ENCODE data around the gene PLXNC1.

PLXNC1 gene

DNA sequence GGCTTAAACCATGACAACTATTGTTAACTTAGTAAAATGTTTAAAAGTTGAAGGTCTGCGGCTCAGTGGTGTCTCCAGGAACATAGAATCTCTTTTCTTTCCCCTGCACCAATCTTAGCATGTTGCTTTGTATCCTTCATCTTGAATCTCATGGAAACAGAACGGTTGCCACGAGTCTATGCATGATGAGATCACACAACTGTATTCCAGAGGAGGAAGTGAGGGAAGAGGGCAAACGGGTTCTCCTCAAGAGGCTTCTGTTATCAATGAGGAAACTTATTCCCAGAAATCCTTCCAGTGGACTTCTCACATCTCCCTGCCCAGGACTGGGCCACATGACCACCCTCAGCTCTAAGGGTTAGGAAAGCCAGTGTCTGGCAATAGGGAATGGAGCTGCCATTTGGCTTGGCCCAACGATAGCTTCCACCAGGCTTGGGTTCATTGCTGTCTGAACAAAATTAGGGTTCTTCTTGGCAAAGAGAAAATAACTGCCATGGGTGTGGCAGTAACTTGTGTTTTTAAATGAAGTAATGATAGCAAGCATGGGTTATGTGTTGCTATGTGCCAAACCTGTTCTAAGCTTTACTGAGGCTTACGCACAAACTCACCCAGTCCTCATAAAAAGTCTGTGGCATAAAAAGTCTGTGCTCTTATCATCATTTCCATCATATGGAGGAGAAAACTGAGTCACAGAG, 17.4 kb downstream of the PLXNC1 start:
- Histone ChIP-seq H3K9me3 (ENCODE audit: insufficient read depth, low read depth, low read length) (no peaks in the 10 kb centered on the region), H3K23ac (ENCODE audit: low read length) (no peak overlapping the region), H3K4ac (ENCODE audit: low read depth, low read length) (no peak overlapping the region), H3K79me2 (ENCODE audit: control insufficient read depth, insufficient read depth, low read length, poor library complexity) (no peaks in the 10 kb centered on the region), H3K9ac (ENCODE audit: low read length) (no peak overlapping the region), H3K27me3 (ENCODE audit: insufficient read depth, low read length) (no peaks in the 10 kb centered on the region), H3K14ac (ENCODE audit: low read length) (no peak overlapping the region), H4K8ac (ENCODE audit: low read depth, low read length) (no peak overlapping the region), H3K4me3 (ENCODE audit: low read depth, low read length) (no peak overlapping the region), H3K18ac (ENCODE audit: low read length) (no peak overlapping the region), H3K4me1 (ENCODE audit: control insufficient read depth in 1 of 2, insufficient read depth in 2 of 2, low read length in 2 of 2) (peaks cover 2 to 6% of the 10 kb centered on the region in 2 experiments), H2BK12ac (ENCODE audit: low read length) (no peak overlapping the region), H3K4me2 (ENCODE audit: low read length) (no peak overlapping the region), H4K12ac (ENCODE audit: low read depth, low read length) (no peak overlapping the region), H2BK5ac (ENCODE audit: low read depth, low read length, poor library complexity) (no peak overlapping the region), H3K79me1 (ENCODE audit: low read length) (no peaks in the 10 kb centered on the region), H2BK120ac (ENCODE audit: insufficient read depth, low read length, poor library complexity) (no peak overlapping the region), H4K91ac (ENCODE audit: low read depth, low read length) (no peak overlapping the region), H2AFZ (ENCODE audit: insufficient read depth, low read length, poor library complexity) (no peak overlapping the region), H3K36me3 (ENCODE audit: control insufficient read depth in 1 of 2, insufficient read depth in 2 of 2, low read length in 2 of 2) (no peaks in the 10 kb centered on the region), H2AK5ac (ENCODE audit: low read length) (no peak overlapping the region), H3K27ac (ENCODE audit: low read depth, low read length) (no peak overlapping the region)
- DNase-seq: no peak
- WGBS (ENCODE audit: extremely low coverage, insufficient coverage, insufficient read length): no CpG with 5 or more reads among the region's 6 CpGs

- Histone ChIP-seq H3K18ac (ENCODE audit: low read length) (no peak overlapping the region), H3K27ac (ENCODE audit: low read depth, low read length) (no peak overlapping the region), H2BK5ac (ENCODE audit: low read depth, low read length, poor library complexity) (no peak overlapping the region), H3K9ac (ENCODE audit: low read length) (no peak overlapping the region), H2BK12ac (ENCODE audit: low read length) (no peak overlapping the region), H3K79me2 (ENCODE audit: control insufficient read depth, insufficient read depth, low read length, poor library complexity) (no peaks in the 10 kb centered on the region), H4K12ac (ENCODE audit: low read depth, low read length) (no peak overlapping the region), H3K4me1 (ENCODE audit: control insufficient read depth in 1 of 2, insufficient read depth in 2 of 2, low read length in 2 of 2) (peaks cover 13 to 17% of the 10 kb centered on the region in 2 experiments), H3K9me3 (ENCODE audit: insufficient read depth, low read depth, low read length) (peaks cover 1% of the 10 kb centered on the region), H3K4me2 (ENCODE audit: low read length) (no peak overlapping the region), H2AFZ (ENCODE audit: insufficient read depth, low read length, poor library complexity) (no peak overlapping the region), H3K36me3 (ENCODE audit: control insufficient read depth in 1 of 2, insufficient read depth in 2 of 2, low read length in 2 of 2) (no peaks in the 10 kb centered on the region), H4K91ac (ENCODE audit: low read depth, low read length) (no peak overlapping the region), H3K79me1 (ENCODE audit: low read length) (peaks cover 8% of the 10 kb centered on the region), H3K4me3 (ENCODE audit: low read depth, low read length) (no peak overlapping the region), H3K27me3 (ENCODE audit: insufficient read depth, low read length) (no peaks in the 10 kb centered on the region), H3K14ac (ENCODE audit: low read length) (no peak overlapping the region), H3K23ac (ENCODE audit: low read length) (no peak overlapping the region), H2BK120ac (ENCODE audit: insufficient read depth, low read length, poor library complexity) (no peak overlapping the region), H2AK5ac (ENCODE audit: low read length) (no peak overlapping the region), H3K4ac (ENCODE audit: low read depth, low read length) (no peak overlapping the region), H4K8ac (ENCODE audit: low read depth, low read length) (no peak overlapping the region)
- DNase-seq: no peak
- WGBS (ENCODE audit: extremely low coverage, insufficient coverage, insufficient read length): no CpG with 5 or more reads among the region's 8 CpGs
These were observed 18.8 kb downstream of the PLXNC1 start for GRCh38 chr12:94167071-94167755.

- H2AFZ ChIP-seq (ENCODE audit: insufficient read depth, low read length, poor library complexity): no peak overlapping the region
- H3K27me3 ChIP-seq (ENCODE audit: insufficient read depth, low read length): no peaks in the 10 kb centered on the region
- H3K27ac ChIP-seq (ENCODE audit: low read depth, low read length): no peak overlapping the region
These were observed 19.5 kb downstream of the PLXNC1 start for GRCh38 chr12:94167756-94168416.

GRCh38 chr12:94169495-94169894, 21.1 kb downstream of the PLXNC1 start:
- WGBS (ENCODE audit: extremely low coverage, insufficient coverage, insufficient read length): no CpG with 5 or more reads among the region's 1 CpG
- Histone ChIP-seq H3K36me3 (ENCODE audit: control insufficient read depth in 1 of 2, insufficient read depth in 2 of 2, low read length in 2 of 2) (no peaks in the 10 kb centered on the region), H3K4ac (ENCODE audit: low read depth, low read length) (no peak overlapping the region), H2BK5ac (ENCODE audit: low read depth, low read length, poor library complexity) (no peak overlapping the region), H3K9me3 (ENCODE audit: insufficient read depth, low read depth, low read length) (peaks cover 1% of the 10 kb centered on the region), H3K79me1 (ENCODE audit: low read length) (peaks cover 11% of the 10 kb centered on the region), H3K9ac (ENCODE audit: low read length) (no peak overlapping the region), H3K79me2 (ENCODE audit: control insufficient read depth, insufficient read depth, low read length, poor library complexity) (no peaks in the 10 kb centered on the region), H4K8ac (ENCODE audit: low read depth, low read length) (no peak overlapping the region), H3K4me2 (ENCODE audit: low read length) (no peak overlapping the region), H3K18ac (ENCODE audit: low read length) (no peak overlapping the region), H4K12ac (ENCODE audit: low read depth, low read length) (no peak overlapping the region), H3K4me3 (ENCODE audit: low read depth, low read length) (no peak overlapping the region), H2AK5ac (ENCODE audit: low read length) (no peak overlapping the region), H3K27me3 (ENCODE audit: insufficient read depth, low read length) (no peaks in the 10 kb centered on the region), H3K14ac (ENCODE audit: low read length) (no peak overlapping the region), H4K91ac (ENCODE audit: low read depth, low read length) (no peak overlapping the region), H3K23ac (ENCODE audit: low read length) (no peak overlapping the region), H2BK120ac (ENCODE audit: insufficient read depth, low read length, poor library complexity) (no peak overlapping the region), H2BK12ac (ENCODE audit: low read length) (no peak overlapping the region), H3K4me1 (ENCODE audit: control insufficient read depth in 1 of 2, insufficient read depth in 2 of 2, low read length in 2 of 2) (peaks cover 16 to 20% of the 10 kb centered on the region in 2 experiments), H3K27ac (ENCODE audit: low read depth, low read length) (no peak overlapping the region), H2AFZ (ENCODE audit: insufficient read depth, low read length, poor library complexity) (no peak overlapping the region)
- DNase-seq: no peak

More at GRCh38 chr12:94167756-94168416, 19.5 kb downstream of the PLXNC1 start:
- H3K18ac ChIP-seq (ENCODE audit: low read length): no peak overlapping the region
- no peak overlapping the region for H4K12ac ChIP-seq (ENCODE audit: low read depth, low read length)
- no peak overlapping the region for H3K4me3 ChIP-seq (ENCODE audit: low read depth, low read length)
- DNase-seq: no peak
- no peak overlapping the region for H2AK5ac ChIP-seq (ENCODE audit: low read length)
- no peak overlapping the region for H4K8ac ChIP-seq (ENCODE audit: low read depth, low read length)
- H3K4me1 ChIP-seq (ENCODE audit: control insufficient read depth in 1 of 2, insufficient read depth in 2 of 2, low read length in 2 of 2): peaks cover 14 to 17% of the 10 kb centered on the region in 2 experiments
- H3K9ac ChIP-seq (ENCODE audit: low read length): no peak overlapping the region
- peaks cover 8% of the 10 kb centered on the region for H3K79me1 ChIP-seq (ENCODE audit: low read length)
- H3K4me2 ChIP-seq (ENCODE audit: low read length): no peak overlapping the region
- no peak overlapping the region for H3K4ac ChIP-seq (ENCODE audit: low read depth, low read length)
- H3K79me2 ChIP-seq (ENCODE audit: control insufficient read depth, insufficient read depth, low read length, poor library complexity): no peaks in the 10 kb centered on the region
- H3K14ac ChIP-seq (ENCODE audit: low read length): no peak overlapping the region
- peaks cover 1% of the 10 kb centered on the region for H3K9me3 ChIP-seq (ENCODE audit: insufficient read depth, low read depth, low read length)
- no CpG with 5 or more reads among the region's 9 CpGs for WGBS (ENCODE audit: extremely low coverage, insufficient coverage, insufficient read length)
- H3K23ac ChIP-seq (ENCODE audit: low read length): no peak overlapping the region
- H2BK5ac ChIP-seq (ENCODE audit: low read depth, low read length, poor library complexity): no peak overlapping the region
- H4K91ac ChIP-seq (ENCODE audit: low read depth, low read length): no peak overlapping the region
- no peak overlapping the region for H2BK120ac ChIP-seq (ENCODE audit: insufficient read depth, low read length, poor library complexity)
- no peaks in the 10 kb centered on the region for H3K36me3 ChIP-seq (ENCODE audit: control insufficient read depth in 1 of 2, insufficient read depth in 2 of 2, low read length in 2 of 2)
- H2BK12ac ChIP-seq (ENCODE audit: low read length): no peak overlapping the region
